ENCODE results near the gene RUFY3.
"Not testable (repeated sequence)": the region's sequence is repeated elsewhere in the genome, so short reads cannot be mapped to it uniquely, and the experiment has no call there.

RUFY3 gene

DNA sequence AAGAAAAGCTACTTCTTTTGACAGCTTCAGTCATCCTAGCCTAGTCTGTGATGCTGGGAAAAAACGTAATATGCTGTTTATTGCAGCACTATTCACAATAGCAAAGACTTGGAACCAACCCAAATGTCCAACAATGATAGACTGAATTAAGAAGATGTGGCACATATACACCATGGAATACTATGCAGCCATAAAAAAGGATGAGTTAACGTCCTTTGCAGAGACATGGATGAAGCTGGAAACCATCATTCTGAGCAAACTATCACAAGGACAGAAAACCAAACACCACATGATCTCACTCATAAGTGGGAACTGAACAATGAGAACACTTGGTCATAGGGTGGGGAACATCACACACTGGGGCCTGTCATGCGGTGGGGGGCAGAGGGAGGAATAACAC lies 39.6 kb upstream of the RUFY3 start:
- H3K36me3 ChIP-seq (ENCODE audit: control insufficient read depth in 2 of 2, insufficient read depth in 1 of 2, low read length in 2 of 2); H3K9me3 ChIP-seq (ENCODE audit: control insufficient read depth, insufficient read depth, low read depth, low read length); POLR2A ChIA-PET; H3K27ac ChIP-seq (ENCODE audit: extremely low read depth, low read depth, low read length); CTCF ChIA-PET; H3K4me1 ChIP-seq (ENCODE audit: control insufficient read depth, insufficient read depth, low read length); H3K4me3 ChIP-seq (ENCODE audit: low read depth, low read length): not testable (repeated sequence)
- TF ChIP-seq, protein P1, sequence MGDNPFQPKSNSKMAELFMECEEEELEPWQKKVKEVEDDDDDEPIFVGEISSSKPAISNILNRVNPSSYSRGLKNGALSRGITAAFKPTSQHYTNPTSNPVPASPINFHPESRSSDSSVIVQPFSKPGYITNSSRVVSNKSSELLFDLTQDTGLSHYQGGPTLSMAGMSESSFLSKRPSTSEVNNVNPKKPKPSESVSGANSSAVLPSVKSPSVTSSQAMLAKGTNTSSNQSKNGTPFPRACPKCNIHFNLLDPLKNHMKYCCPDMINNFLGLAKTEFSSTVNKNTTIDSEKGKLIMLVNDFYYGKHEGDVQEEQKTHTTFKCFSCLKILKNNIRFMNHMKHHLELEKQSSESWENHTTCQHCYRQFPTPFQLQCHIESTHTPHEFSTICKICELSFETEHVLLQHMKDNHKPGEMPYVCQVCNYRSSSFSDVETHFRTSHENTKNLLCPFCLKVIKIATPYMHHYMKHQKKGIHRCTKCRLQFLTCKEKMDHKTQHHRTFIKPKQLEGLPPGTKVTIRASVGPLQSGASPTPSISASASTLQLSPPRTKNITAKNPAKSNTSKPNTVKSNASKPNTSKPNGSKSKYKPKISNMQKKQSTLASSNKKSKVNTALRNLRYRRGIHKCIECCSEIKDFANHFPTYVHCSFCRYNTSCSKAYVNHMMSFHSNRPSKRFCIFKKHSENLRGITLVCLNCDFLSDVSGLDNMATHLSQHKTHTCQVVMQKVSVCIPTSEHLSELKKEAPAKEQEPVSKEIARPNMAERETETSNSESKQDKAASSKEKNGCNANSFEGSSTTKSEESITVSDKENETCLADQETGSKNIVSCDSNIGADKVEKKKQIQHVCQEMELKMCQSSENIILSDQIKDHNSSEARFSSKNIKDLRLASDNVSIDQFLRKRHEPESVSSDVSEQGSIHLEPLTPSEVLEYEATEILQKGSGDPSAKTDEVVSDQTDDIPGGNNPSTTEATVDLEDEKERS (tag by site-specific recombination; IDR thresholded peaks at IDR 0.05) = peak; percentile 35; the same call in 1 of the 2 replicates
- TF ChIP-seq, protein P2, sequence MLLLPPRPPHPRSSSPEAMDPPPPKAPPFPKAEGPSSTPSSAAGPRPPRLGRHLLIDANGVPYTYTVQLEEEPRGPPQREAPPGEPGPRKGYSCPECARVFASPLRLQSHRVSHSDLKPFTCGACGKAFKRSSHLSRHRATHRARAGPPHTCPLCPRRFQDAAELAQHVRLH (tag by site-specific recombination; IDR thresholded peaks at IDR 0.05) = peak; percentile 58
- TF ChIP-seq ZNF146 (tag by site-specific recombination; IDR thresholded peaks at IDR 0.05) = peak; percentile 98

DNA sequence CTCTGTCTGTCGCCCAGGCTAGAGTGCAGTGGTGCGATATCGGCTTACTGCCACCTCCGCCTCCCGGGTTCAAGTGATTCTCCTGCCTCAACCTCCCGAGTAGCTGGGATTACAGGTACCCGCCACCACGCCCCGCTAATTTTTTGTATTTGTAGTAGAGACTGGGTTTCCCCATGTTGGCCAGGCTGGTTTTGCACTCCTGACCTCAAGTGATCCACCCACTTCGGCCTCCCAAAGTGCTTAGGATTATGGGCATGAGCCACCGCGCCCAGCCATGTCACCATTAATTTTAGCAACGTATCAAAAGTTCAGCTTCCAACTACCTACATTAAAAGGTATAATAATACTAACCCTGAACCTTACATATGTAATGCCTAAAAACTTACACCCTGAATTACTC lies 34.4 kb upstream of the RUFY3 start:
- CTCF ChIA-PET = interaction anchor here (0.6 to 1.0 kb wide), 5 partner anchors 7 to 392 kb away, joined by 3 to 9 read pairs (median 4); no protein-coding TSS in a partner anchor
- POLR2A ChIA-PET = interaction anchor here (1.0 kb wide), 1 partner anchor 34 kb away, joined by 3 read pairs; the partner anchor contains the start of gene RUFY3
- no peaks in the 10 kb centered on the region for H3K4me1 ChIP-seq (ENCODE audit: control insufficient read depth, insufficient read depth, low read length)
- H3K4me3 ChIP-seq (ENCODE audit: low read depth, low read length) = peak overlapping the region; percentile 93
- H3K27ac ChIP-seq (ENCODE audit: extremely low read depth, low read depth, low read length) = peak overlapping the region; percentile 72
- H3K9me3 ChIP-seq (ENCODE audit: control insufficient read depth, insufficient read depth, low read depth, low read length) = no peaks in the 10 kb centered on the region
- H3K36me3 ChIP-seq (ENCODE audit: control insufficient read depth in 2 of 2, insufficient read depth in 1 of 2, low read length in 2 of 2) = peaks cover 0 to 28% of the 10 kb centered on the region in 2 experiments; a peak in 1 of 3 replicates
- no peak for TF ChIP-seq MYNN (tag by site-specific recombination; IDR thresholded peaks at IDR 0.05; ENCODE audit: borderline replicate concordance)
- no peak for TF ChIP-seq ZNF560 (tag by site-specific recombination; IDR thresholded peaks at IDR 0.05; ENCODE audit: borderline replicate concordance)
- TF ChIP-seq ZNF510 (tag by site-specific recombination; IDR thresholded peaks at IDR 0.05; ENCODE audit: insufficient replicate concordance) = no peak
- no peak for TF ChIP-seq PRDM10 (tag by site-specific recombination; IDR thresholded peaks at IDR 0.05)
- TF ChIP-seq GLI4 (tag by site-specific recombination; IDR thresholded peaks at IDR 0.05) = no peak
- no peak for TF ChIP-seq ZNF561 (tag by site-specific recombination; IDR thresholded peaks at IDR 0.05; ENCODE audit: borderline replicate concordance)
- no peak for TF ChIP-seq ZNF148 (tag by site-specific recombination; IDR thresholded peaks at IDR 0.05; ENCODE audit: borderline replicate concordance)
- TF ChIP-seq REST (tag by site-specific recombination; IDR thresholded peaks at IDR 0.05) = no peak
- no peak for TF ChIP-seq BCL6B (tag by site-specific recombination; IDR thresholded peaks at IDR 0.05)
- TF ChIP-seq ZNF416 (tag by site-specific recombination; IDR thresholded peaks at IDR 0.05) = no peak
- no peak for TF ChIP-seq ZNF776 (tag by site-specific recombination; IDR thresholded peaks at IDR 0.05; ENCODE audit: borderline replicate concordance)
- no peak for TF ChIP-seq ZBTB21 (tag by site-specific recombination; IDR thresholded peaks at IDR 0.05)
- no peak for TF ChIP-seq ZNF555 (tag by site-specific recombination; conservative IDR thresholded peaks at IDR 0.05)
- no peak for TF ChIP-seq ZNF701 (tag by site-specific recombination; IDR thresholded peaks at IDR 0.05)
- TF ChIP-seq ZSCAN16 (tag by site-specific recombination; IDR thresholded peaks at IDR 0.05) = no peak
